8988T (cell line): ENCODE results near the gene CCDC60.

Experiments
- DNase-seq: peaks from one replicate; pipeline ENCODE4 v3.0.0; 2011

CCDC60 gene

DNA sequence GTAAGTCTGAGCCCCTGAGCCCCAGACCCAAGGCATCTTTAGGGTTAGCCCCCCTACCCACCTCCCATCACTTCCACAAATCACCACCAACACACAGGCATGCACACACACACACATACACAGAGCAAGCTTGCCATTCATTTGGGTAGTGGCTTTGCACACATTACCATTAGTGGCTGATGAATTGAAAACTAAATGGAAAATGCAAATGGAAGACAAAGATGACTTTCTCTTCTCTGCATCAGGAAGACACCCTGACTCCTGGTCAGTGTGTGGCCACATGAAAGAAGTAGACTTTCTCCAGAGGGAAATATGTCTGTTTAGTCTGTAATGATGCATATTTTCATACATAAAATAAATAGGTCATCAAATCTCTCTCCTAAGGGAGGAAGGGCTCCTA, 55.2 kb downstream of the CCDC60 start:
- DNase-seq, result no peak

DNA sequence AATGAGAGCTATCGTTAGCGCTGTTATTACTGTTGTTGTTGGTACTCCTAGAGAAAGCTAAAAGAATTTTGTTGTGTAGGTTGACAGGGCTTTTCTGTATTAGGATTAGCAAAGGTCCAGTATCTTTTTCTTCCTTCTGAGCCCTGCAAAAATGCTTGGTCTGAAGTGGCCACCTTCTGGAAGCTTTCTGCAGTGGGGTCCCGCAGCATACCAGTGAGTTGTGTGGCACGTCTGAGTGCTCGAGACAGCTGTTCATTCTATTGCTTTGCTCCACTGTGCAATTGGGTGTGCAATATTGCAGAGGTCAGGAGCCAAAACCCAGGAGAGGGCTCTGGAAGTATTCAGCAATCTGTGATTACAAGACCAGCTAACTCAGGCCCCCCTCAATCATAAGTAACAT, 57.1 kb downstream of the CCDC60 start:
- no peak for DNase-seq

DNA sequence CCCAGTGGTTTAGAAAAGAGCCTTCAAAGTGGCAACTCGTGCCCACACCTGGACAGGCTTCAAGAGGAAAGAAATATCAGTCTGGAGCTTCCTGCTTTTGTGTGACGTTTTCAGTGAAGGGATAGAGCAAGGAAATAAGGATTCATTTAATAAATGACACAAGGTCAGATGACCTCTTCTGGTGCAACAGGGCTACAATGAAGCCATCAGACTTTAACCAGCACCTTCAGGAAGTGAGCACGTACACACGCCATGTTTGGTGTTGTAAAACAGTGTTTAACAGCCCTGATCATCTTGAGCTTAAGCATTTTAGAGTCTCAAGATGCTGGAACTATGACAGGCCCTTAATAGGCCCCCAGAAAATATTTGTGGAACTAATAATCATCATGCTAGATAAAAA, 59.1 kb downstream of the CCDC60 start:
- DNase-seq, result no peak

DNA sequence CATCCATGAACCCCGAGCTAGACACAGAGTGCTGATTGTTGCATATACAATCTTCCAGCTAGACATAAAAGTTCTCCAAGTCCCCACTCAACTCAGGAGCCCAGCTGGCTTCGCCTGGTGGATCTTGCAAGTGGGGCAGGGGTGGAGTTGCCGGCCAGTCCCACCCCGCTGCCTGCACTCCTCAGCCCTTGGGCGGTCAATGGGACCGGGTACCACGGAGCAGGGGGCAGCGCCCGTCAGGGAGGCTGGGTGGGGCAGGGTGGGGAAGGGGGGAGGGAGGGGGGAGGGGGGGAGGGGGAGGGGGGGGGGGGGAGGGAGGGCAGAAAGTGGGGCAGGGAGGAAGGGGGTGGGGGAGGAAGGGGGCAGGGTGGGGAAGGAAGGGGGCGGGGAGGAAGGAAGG, 63.0 kb downstream of the CCDC60 start:
- no peak for DNase-seq

DNA sequence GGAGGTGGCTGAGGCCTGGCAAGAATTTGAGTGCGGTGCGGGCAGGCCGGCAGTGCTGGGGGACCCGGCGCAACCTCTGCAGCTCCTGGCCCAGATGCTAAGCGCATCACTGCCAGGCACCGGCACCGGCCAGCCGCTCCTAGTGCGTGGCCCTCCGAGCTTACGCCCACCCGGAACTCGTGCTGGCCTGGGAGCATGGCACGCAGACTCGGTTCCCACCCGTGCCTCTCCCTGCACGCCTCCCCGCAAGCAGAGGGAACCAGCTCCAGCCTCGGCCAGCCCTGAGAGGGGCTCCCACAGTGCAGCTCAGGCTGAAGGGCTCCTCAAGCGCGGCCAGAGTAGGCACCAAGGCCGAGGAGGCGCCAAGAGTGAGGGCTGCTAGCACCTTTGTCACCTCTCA, 63.7 kb downstream of the CCDC60 start:
- no peak for DNase-seq

DNA sequence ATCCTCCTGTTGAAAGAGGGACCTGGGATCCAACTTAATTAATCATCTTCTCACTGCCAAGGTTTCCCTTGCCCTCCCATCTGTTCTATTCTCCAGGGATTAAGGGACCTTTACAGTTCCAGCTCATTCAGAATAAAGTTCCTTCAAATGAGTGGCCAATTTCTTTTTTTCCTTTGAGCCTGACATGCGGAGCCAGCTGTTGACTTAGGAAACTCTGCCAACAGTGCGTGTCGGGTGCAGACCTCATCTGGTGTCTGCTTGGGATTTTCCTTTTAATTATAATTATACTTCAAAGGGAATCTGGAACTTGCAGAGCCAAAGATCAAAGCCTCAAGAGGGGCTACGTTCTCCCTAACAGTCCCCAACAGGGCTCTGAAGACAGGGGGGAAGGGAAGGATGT, 64.8 kb downstream of the CCDC60 start:
- DNase-seq, result no peak

DNA sequence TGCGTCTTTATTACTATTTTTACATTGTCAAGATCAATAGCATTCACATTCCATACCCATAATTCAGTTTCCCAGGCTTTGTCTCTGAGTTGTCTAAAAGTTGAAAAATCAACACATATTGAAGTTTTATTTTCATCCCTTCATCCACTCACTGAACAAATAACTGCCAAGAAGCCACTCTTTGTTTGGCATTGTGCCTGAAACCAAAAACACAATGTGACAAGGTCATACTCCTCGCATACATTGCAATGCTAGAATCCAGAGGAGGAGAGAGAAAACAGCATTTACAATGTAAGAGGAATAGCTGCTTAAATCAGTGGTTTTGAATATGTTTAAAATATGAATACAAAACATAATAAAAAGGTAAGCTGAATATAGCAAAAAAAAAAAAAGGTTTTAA, 71.8 kb downstream of the CCDC60 start:
- no peak for DNase-seq

DNA sequence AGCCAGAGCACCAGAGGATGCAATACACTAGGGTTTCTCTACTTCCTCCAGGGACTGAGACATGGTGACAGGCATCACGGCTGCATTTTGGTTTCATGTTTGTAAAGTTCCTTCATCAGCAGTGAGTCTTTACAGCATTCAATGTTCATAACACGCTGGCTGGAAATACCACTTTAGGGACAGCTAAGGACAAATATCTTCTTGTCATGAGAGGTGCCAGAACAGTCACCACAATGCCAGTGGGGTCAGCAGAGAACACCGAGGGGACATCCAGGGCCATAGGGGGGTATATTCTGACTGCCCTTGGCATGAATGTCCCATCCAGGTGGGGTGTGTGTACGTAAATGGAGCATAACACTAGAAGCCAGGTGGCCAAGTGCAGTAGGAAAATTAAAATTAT, 72.3 kb downstream of the CCDC60 start:
- DNase-seq, result no peak

DNA sequence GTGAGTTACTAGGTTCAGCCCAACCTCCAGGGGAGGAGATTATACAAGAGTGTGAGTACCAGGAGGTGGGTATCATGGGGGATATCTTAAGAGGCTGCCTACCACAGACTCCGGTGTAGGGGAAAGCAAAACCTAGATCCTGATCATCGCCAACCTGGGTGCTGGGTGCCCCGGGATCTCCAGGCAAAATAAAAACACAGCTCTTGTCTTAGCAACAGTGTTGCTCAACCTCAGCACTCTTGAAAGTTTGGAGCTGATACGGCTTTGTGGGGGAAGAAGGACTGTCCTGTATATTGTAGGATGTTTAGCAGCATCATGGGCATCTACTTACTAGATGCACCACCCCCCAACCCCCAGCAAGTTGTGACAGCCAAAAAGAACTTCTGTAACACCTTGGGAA, 74.5 kb downstream of the CCDC60 start:
- DNase-seq, result no peak

DNA sequence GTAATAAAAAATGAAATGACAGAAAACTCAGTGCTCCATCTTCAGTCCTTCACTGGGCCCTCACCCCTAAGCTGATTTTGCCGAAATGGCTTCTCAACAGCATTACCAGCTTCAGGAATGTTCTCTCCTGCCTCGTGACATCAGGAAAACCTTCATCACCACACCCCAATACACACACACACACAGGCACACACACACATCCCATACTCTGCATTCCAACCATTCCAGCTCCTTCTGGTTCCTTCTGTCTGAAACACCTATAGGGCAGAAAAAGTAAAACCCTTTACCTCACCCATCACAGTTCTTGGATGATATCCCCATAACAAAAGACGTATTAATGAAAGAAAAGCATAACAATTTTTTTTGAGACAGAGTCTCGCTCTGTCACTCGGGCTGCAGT, 75.9 kb downstream of the CCDC60 start:
- no peak for DNase-seq

DNA sequence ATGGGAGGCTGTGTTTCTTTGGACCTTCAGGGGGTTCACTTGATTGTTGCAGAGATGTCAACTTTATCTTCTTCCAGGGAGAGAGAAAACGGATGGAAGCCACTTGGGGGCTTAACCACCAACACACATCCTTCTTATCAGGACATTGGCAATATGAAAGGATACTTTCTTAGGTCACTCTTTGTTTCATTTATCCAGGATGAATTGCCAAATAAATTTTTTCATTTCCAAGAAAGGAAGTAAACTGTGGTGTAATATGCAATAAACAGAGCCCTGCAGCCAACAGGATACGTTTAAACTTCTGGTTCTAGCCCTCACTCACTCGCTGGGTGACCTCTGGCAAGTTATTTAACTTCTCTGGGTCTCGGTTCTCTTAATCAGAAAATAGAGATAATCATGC, 77.8 kb downstream of the CCDC60 start:
- no peak for DNase-seq

DNA sequence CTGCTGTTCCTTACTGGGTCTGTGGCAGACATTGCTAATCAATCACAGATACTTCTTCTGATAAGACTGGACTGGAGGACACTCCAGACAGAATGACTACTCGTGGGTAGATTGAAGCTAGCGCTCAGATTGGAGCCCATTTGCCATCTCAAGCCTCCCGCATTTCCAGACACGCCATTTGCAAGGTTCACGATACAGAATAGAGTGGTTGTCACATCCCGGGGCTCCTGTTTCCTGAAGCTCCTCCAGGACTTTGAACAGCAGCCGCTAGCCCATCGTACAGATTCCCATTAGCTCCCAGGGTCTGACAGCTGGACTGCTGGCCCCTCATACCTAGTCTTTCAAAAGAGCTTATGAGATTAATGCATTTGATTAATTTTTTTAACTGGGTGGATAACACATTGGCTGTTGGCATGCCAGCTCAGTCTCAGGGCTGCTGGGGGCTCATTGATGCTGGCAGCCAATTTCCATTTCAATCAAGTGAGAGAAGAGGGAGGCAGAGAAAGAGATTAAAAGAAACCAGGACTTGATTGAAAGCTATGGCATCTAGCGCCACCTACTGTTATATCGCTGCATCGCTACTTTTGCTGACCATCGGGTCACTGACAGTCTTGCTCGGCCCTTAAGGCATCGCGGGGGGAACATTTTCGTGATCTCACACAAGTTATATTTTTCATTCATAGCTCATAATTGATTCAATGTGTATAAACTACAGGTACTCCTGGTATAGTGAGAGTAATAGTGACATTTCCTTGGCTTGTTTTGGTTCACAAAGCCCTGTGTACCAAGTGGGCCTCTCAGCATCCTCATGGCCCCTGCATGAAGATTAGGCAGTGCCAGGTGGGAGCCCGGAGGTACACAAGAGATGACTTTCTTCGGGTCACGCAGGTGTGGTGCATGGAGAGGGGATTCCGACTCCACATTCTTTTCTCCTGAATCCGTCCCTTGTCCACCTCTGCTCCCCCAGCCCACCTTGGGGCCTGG, 78.6 kb downstream of the CCDC60 start:
- peak; percentile 34 for DNase-seq

DNA sequence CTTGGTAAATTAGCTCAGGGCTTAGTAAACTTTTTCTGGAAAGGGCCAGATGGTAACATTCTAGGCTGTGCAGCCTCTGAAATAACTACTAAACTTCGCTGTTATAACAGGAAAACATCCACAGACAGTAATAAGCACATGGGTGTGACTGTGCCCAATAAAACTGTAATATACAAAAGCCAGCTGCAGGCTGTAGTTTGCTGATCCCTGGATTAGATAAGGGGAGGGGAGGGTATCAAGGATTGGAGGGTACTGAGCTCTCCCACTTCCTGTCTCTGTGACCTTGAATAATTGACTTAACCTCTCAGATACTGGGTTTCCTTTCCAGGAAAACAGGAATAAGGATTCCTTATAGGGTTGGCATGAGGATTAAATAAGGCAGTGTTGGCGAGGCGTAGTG, 81.2 kb downstream of the CCDC60 start:
- no peak for DNase-seq

DNA sequence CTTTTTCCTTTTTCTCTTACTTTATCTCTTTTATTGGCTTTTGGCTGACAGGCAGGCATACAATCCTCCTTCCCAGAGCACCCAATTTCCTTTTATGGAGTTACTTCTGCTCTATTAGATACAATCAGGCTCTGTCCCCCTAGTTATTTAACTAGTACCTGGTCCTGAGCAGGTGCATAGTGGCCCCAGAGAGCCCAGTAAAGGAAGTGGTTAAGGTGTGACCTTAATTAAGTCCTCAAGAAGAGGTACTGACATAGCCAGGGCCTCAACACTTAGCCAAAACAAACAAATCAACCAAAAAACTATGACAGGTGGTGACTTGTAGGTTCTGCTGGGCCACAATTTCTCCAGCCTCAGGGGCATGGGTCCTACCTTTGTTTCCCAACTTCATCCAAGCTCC, 82.9 kb downstream of the CCDC60 start:
- no peak for DNase-seq

DNA sequence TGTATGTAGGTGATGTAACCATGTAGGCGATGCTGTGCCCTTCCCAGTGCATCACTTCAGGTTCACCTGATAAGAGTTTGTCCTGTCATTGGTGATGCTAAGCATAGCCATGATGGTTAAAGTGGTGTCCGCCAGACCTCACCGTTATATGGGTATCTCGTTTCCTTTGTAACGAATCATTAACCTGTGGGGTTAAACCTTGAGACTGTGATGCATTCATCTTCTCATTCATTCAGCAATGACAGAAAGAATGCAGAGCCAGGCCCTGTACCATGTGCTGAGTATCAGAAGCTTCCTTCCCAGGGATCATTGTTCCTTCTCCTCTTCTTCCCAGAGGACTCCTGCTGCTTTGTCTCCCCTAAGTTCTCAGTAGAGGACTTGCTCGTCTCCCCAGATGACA, 84.9 kb downstream of the CCDC60 start:
- no peak for DNase-seq

DNA sequence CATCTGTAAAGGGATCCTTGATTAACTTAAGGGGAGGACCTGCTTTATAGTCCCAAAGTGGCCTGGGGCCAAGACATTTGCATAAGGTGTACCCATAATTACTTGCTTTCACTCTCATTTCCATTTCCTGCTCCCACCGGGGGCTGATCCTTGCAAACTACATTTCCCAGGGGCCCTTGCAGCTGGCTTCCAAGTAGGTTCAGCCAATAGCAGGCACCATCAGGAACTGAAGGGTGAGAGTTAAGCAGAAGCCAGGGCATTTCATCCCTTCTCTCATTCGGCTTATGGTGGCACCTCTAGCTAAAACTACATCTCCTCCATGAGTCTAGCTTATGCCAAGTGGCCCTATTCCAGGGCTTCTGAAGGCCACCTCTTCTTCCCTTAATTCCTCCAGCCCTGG, 88.8 kb downstream of the CCDC60 start:
- no peak for DNase-seq

DNA sequence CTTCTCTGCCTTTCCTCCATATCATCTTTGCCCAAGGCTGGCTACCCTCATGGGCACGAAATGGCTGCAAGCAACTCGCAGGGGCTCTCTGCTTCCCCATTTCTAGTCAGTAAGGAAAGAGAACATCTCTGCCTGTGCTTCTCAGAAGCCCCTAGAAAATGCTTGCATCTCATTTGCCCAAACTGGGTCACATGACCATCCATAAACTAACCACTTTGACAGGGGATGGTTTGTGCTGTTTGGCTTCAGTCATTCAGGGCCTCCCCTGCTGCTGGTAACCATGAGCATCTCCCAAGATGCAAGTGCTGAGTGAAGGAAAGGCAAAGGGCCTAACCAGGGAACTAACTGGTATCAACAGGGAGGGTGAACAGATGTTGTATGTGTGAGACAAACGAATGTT, 91.1 kb downstream of the CCDC60 start:
- DNase-seq, result no peak

DNA sequence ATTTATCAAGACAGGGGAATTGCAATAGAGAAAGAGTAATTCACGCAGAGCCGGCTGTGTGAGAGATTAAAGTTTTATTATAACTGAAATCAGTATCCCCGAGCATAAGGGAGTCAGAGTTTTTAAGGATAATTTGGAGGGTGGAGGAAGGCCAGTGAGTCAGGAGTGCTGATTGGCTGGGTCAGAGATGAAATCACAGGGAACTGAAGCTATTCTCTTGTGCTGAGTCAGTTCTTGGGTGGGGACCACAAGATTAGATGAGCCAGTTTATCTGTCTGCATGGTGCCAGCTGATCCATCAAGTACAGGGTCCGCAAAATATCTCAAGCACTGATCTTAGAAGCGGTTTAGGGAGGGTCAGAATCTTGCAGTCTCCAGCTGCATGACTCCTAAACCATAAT, 96.6 kb downstream of the CCDC60 start:
- DNase-seq, result no peak

DNA sequence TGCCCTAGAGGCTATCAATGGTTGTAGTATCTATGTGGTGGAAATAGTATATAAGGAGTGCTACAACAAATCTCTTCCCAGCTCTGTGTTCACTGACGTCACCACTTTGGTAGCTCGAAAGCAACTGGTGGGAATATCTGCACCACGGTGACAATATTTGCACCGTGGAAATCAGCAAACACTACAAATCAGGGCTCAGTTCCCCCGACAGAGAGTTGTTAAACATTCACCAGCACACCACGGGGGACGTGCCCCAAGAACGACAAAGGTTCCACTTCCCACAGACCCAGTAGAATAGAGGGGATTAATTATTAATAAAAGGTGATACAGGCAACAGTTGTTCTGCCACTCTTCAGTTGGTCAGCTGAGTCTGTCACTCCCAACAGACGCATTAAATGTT, 98.4 kb downstream of the CCDC60 start:
- no peak for DNase-seq

DNA sequence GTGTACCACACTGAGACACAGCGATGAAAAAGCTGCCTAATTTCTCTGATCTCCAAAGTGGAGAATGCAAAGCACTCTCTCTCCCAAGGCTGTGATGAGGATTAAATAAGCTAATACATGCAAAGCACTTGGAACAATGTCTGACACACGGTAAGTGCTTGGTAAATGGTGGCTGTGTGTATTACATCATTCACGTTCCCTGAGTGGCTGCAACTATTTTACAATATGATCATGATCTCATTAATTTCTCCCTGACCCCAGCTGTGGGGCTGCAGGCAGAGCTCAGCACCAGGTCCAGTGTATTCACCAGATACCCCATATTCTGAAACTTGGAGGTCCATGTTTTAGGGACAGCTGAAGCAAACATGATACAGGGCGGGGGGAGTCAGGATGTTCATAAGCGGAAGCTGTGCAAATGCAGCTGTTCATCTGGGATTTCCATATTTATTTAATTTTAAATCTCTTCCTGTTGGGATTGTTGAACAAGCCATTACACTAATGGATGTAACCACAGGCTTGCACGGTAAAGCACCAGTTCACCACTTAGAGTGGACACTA, 106.4 kb downstream of the CCDC60 start:
- DNase-seq, result no peak

DNA sequence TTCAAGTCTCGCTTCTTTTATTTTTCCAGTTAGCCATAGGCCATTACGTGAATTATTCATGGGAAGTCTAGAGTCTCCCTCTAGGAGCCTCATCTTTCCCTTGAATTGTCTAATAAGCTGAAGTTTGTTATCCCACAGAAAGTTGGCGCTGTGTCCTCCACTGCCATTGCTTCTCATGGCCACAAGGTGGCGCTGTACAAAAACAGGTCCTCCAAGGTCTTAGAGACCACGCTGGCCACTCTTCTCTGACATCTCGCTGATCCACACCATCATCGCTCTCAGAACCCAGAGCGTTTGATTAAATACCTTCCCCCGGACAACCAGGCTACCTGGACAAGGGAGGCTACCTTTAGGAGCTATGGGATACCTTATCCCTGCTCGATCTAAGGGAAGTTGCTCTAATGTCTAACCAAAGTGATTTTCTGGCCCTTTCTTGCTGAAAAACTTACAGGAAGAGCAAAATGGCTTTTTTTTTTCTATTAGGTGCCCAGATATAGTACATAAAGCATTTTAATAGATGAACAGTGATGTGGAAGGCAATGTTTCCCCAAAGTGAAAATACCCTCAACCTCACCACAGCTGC, 110.0 kb downstream of the CCDC60 start:
- peak; percentile 18 for DNase-seq

DNA sequence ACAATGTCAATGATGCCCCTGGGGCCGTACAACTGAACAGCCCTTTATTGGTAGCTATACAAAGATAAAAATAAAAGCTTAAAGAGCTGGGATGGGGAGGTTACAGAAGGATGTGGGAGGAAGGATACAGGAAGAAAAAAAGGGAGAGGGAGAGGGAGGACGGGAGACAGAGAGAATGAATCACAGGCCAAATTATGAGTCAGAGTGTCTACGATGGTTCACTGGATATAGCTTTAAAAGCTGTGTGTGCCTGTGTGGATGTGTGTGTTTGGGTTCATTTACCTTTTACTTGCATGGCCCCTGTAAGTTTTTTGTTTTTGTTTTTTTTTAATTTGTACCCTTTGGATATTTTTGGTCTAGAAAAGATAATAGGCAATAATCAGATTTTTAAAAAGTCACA, 111.9 kb downstream of the CCDC60 start:
- DNase-seq, result no peak

DNA sequence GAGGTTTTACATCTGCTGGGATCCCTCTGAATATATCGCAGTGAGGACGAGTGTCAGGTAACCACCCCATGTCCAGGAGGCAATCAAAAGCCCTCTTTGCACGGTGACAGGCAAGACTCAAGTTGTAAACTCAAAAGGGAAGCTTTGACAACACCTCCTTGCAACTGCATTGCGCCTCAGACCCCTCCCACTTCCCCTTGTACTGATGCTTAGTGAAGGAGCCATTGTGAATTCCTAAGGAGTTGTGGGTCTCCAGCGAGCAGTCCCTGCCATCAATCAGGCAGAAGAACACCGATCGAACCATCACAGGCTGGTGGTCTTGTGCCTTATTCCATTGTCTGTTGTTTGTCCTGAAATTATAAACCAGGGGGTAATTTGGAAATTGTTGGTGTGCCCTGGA, 112.6 kb downstream of the CCDC60 start:
- DNase-seq, result no peak

DNA sequence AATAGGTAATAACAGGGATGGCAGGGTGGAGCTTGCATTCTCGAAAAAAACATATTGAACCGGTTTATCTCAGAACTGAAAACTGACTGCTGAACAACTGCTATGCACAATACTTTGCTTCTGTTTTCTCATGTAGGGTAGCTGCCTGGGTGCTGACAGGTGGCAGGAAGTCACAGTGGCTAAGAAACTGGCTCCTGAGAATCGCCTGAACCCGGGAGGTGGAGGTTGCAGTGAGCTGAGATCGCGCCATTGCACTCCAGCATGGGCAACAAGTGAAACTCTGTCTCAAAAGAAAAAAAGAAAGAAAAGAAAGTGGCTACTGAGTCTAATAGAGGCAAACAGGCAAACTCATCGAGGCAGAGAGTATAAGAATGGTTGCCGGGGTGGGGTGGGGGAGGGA, 113.1 kb downstream of the CCDC60 start:
- DNase-seq, result no peak
